Mucosa of rectum (tissue), 2 donors: ENCODE data around the gene TMEM61.
"Not testable (repeated sequence)": the region's sequence is repeated elsewhere in the genome, so short reads cannot be mapped to it uniquely, and the experiment has no call there.

Experiments
- H3K27ac ChIP-seq, 2 donors: one replicate each; pipeline ENCODE4 v1.7.0; 2013; ENCODE audit warnings: inconsistent platforms in 2 of 2, low read depth in 2 of 2, low read length in 2 of 2
- H3K27me3 ChIP-seq, 2 donors: one replicate each; pipeline ENCODE4 v1.7.0; 2013; ENCODE audit warnings: low read length in 2 of 2; ENCODE audit not compliant: control insufficient read depth in 2 of 2, insufficient read depth in 2 of 2
- H3K36me3 ChIP-seq, 2 donors: one replicate each; pipeline ENCODE4 v1.7.0; 2013; ENCODE audit warnings: low read length in 2 of 2; ENCODE audit not compliant: control insufficient read depth in 2 of 2, insufficient read depth in 2 of 2
- H3K4me1 ChIP-seq, 2 donors: one replicate each; pipeline ENCODE4 v1.7.0; 2013; ENCODE audit warnings: low read length in 2 of 2, mild to moderate bottlenecking in 1 of 2; ENCODE audit not compliant: control insufficient read depth in 2 of 2, insufficient read depth in 2 of 2
- H3K4me3 ChIP-seq, 2 donors: one replicate each; pipeline ENCODE4 v1.7.0; 2013; ENCODE audit warnings: low read length in 2 of 2
- H3K9ac ChIP-seq, 2 donors: one replicate each; pipeline ENCODE4 v1.7.0; 2013; ENCODE audit warnings: low read length in 2 of 2, low read depth in 1 of 2, mild to moderate bottlenecking in 1 of 2
- H3K9me3 ChIP-seq, 2 donors: one replicate each; pipeline ENCODE4 v1.7.0; 2013; ENCODE audit warnings: low read length in 2 of 2; ENCODE audit not compliant: control insufficient read depth in 2 of 2
- donor health status: healthy.
- donor health status: Normal muscosa, but diverticular disease.

TMEM61 gene

GRCh38 chr1:54959241-54959640 is 21.2 kb upstream of the TMEM61 start:
- Histone ChIP-seq H3K27me3 (no peaks in the 10 kb centered on the region), H3K27ac (no peak overlapping the region), H3K36me3 (no peaks in the 10 kb centered on the region), H3K4me1 (peaks cover 0 to 3% of the 10 kb centered on the region in 2 donors), H3K9ac (no peak overlapping the region), H3K4me3 (no peak overlapping the region), H3K9me3 (peaks cover 0 to 4% of the 10 kb centered on the region in 2 donors)

GRCh38 chr1:54962612-54963395 is 17.6 kb upstream of the TMEM61 start:
- Histone ChIP-seq H3K9me3 (peaks cover 0 to under 1% of the 10 kb centered on the region in 2 donors), H3K27ac (no peak overlapping the region), H3K27me3 (no peaks in the 10 kb centered on the region), H3K4me1 (no peaks in the 10 kb centered on the region), H3K4me3 (no peak overlapping the region), H3K36me3 (no peaks in the 10 kb centered on the region), H3K9ac (no peak overlapping the region)

DNA sequence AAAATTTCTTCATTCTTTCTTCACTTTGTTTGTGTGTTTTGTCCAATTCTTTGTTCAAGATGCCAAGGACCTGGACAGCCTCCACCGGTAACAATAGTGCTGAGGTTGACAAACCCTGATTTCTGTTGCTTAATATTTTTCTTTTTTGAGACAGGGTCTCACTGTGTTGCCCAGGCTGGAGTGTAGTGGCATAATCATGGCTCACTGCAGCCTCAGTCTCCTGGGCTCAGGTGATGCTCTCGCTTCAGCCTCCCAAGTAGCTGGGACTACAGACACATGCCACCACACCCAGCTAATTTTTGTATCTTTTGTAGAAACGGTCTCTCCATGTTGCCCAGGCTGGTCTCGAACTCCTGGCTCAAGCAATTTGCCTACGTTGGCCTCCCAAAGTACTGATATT is 16.6 kb upstream of the TMEM61 start:
- not testable (repeated sequence) for H3K4me3 ChIP-seq, H3K36me3 ChIP-seq, H3K9me3 ChIP-seq, H3K9ac ChIP-seq, H3K4me1 ChIP-seq, H3K27ac ChIP-seq, H3K27me3 ChIP-seq

DNA sequence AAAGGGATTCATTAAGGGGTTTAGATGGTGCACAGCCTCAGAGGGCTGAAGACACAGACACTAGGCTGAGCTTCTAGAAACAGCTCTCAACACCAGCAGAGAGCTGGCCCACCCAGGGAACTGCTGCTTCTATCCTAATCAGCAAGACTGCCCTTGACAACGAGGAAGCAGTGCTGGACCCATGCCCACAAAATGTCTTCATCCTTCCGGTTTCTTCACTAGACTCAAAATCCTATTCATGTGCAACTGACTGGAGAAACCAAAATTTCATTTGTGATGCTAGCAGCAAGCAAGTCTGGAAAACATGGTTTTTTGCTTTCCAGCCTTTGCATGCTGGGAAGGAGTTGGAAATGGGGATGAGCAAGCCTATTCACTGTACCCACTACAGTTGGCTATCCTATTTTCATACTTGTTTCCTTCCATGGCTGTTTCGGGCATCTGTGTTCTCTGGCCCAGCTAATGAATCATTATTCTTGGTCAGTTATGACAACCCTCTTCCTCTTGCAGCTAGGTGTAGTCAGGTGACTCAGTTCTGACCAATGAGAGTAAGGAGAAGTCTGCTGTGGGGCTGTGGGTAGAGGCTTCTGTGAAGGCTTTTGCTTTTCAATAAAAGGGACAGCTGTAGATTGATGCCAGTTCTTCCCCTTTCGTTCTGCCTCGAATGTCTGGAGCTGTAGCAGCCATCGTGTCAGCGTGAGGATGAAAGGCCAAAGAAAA is 14.6 kb upstream of the TMEM61 start:
- no peaks in the 10 kb centered on the region for H3K4me1 ChIP-seq
- no peaks in the 10 kb centered on the region for H3K9me3 ChIP-seq
- no peaks in the 10 kb centered on the region for H3K27me3 ChIP-seq
- H3K4me3 ChIP-seq = no peak overlapping the region
- no peak overlapping the region for H3K9ac ChIP-seq
- H3K36me3 ChIP-seq = no peaks in the 10 kb centered on the region
- H3K27ac ChIP-seq = no peak overlapping the region

GRCh38 chr1:54967372-54967771 is 13.1 kb upstream of the TMEM61 start:
- H3K9ac ChIP-seq = no peak overlapping the region
- H3K27ac ChIP-seq = no peak overlapping the region
- no peaks in the 10 kb centered on the region for H3K9me3 ChIP-seq
- H3K4me3 ChIP-seq = no peak overlapping the region
- no peaks in the 10 kb centered on the region for H3K4me1 ChIP-seq
- H3K36me3 ChIP-seq = no peaks in the 10 kb centered on the region
- H3K27me3 ChIP-seq = no peaks in the 10 kb centered on the region

- no peaks in the 10 kb centered on the region for H3K27me3 ChIP-seq
- no peaks in the 10 kb centered on the region for H3K9me3 ChIP-seq
- no peaks in the 10 kb centered on the region for H3K4me1 ChIP-seq
- no peak overlapping the region for H3K9ac ChIP-seq
- no peaks in the 10 kb centered on the region for H3K36me3 ChIP-seq
- no peak overlapping the region for H3K27ac ChIP-seq
- no peak overlapping the region for H3K4me3 ChIP-seq
Observed at GRCh38 chr1:54968551-54968950, 11.9 kb upstream of the TMEM61 start.

GRCh38 chr1:54969879-54970278 is 10.5 kb upstream of the TMEM61 start:
- Histone ChIP-seq H3K9ac (no peak overlapping the region), H3K4me1 (no peaks in the 10 kb centered on the region), H3K36me3 (no peaks in the 10 kb centered on the region), H3K27ac (no peak overlapping the region), H3K9me3 (no peaks in the 10 kb centered on the region), H3K27me3 (no peaks in the 10 kb centered on the region), H3K4me3 (no peak overlapping the region)

DNA sequence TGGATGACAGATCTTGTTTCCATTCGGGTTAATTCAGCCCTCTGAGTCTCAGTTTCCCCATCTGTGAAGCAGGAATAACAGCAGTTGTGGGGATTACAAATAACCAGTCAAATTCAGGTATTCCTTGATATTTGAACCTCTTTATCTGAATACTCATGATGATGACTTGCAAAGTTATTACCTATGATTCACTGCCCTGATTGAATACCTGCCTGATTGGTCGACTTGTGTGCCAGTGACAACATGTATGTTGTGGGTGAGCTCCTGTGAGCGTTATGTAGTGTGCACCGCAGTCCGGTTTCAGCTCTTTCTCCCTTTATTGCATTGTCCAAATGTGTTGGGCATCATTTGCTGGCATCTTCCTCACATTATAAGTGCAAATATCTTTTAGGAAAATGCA is 9.5 kb upstream of the TMEM61 start:
- no peaks in the 10 kb centered on the region for H3K27me3 ChIP-seq
- H3K9ac ChIP-seq = no peak overlapping the region
- H3K36me3 ChIP-seq = no peaks in the 10 kb centered on the region
- no peak overlapping the region for H3K27ac ChIP-seq
- no peak overlapping the region for H3K4me3 ChIP-seq
- H3K9me3 ChIP-seq = no peaks in the 10 kb centered on the region
- no peaks in the 10 kb centered on the region for H3K4me1 ChIP-seq

GRCh38 chr1:54971317-54971791 is 9.1 kb upstream of the TMEM61 start:
- Histone ChIP-seq H3K27ac (no peak overlapping the region), H3K4me3 (no peak overlapping the region), H3K36me3 (no peaks in the 10 kb centered on the region), H3K4me1 (no peaks in the 10 kb centered on the region), H3K9me3 (no peaks in the 10 kb centered on the region), H3K9ac (no peak overlapping the region), H3K27me3 (no peaks in the 10 kb centered on the region)

DNA sequence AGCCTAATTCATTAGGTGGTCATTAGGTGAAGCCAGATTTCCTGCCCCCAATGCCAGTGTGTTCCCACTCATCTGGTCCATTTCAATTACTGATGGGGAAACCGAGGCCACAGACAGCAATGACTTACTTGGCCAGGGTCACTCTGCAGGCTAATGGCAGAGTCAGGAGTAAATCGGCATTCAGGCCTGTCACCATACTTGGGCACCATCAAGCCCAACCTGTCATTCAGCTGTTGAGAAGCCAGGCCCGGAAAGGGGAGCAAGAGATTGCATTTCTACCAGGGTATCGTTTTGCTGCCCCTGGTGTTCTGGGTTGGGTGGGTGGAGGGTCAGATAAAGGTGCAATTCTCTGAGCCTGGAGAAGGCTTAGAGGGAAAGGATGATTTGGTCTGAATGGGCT is 8.0 kb upstream of the TMEM61 start:
- Histone ChIP-seq H3K27me3 (no peaks in the 10 kb centered on the region), H3K4me1 (no peaks in the 10 kb centered on the region), H3K36me3 (no peaks in the 10 kb centered on the region), H3K9me3 (no peaks in the 10 kb centered on the region), H3K4me3 (no peak overlapping the region), H3K9ac (no peak overlapping the region), H3K27ac (no peak overlapping the region)
